Lower lobe of right lung (tissue), 2 donors: ENCODE data around the gene CABP5. TPM values are rescaled to one million over a fixed set of nuclear protein-coding genes. Genes with fewer than 3 reads are reported as not detected.

Experiments
- ATAC-seq, 2 donors: fragments of 200-7000 bp; cut with Tn5 transposase; one replicate each; pipeline ENCODE4 v1.9.1; 2020 to 2022; ENCODE audit warnings: mild to moderate bottlenecking in 2 of 2, moderate library complexity in 2 of 2
- DNase-seq: peaks from one replicate; pipeline ENCODE4 v3.0.0-alpha.2; 2020
- H3K27ac ChIP-seq: fragments of 200-600 bp; one replicate; pipeline ENCODE4 v1.8.0; 2022
- H3K27me3 ChIP-seq: fragments of 200-600 bp; one replicate; pipeline ENCODE4 v1.8.0; 2022; ENCODE audit warnings: low read depth
- H3K36me3 ChIP-seq: fragments of 200-600 bp; one replicate; pipeline ENCODE4 v1.8.0; 2022; ENCODE audit warnings: mild to moderate bottlenecking
- H3K4me1 ChIP-seq: fragments of 200-600 bp; one replicate; pipeline ENCODE4 v1.8.0; 2022
- H3K4me3 ChIP-seq: fragments of 200-600 bp; one replicate; pipeline ENCODE4 v1.8.0; 2022; ENCODE audit warnings: mild to moderate bottlenecking
- H3K9me3 ChIP-seq: fragments of 200-600 bp; one replicate; pipeline ENCODE4 v1.8.0; 2022
- CTCF ChIP-seq: fragments of 200-600 bp; IDR thresholded peaks from one replicate; pipeline ENCODE4 v1.8.0; 2022; ENCODE audit warnings: antibody characterized with exemption, mild to moderate bottlenecking
- intact Hi-C: fragments of 100-400 bp; cut with DNase I; formaldehyde crosslinking; loops from one replicate; pipeline ENCODE4 v1.11.0; 2022
- total RNA-seq: library from RNA; stranded (reverse); fragmentation: NEBNext Ultra II Directional; extraction: Animal tissue kit (Norgen Biotek cat#: 25700); gene quantifications from one replicate; pipeline ENCODE4 v1.2.1, GENCODE V29; 2021
- donor health status: DM: no; HTN: yes; CAD: no; lungs with severe emphysema.

Gene CABP5
- total RNA-seq, 1 donor from 2014 or later: not detected

- Histone ChIP-seq H3K4me3 (no peak overlapping the region), H3K27me3 (peaks cover 12% of the 10 kb centered on the region), H3K27ac (no peak overlapping the region), H3K4me1 (no peaks in the 10 kb centered on the region), H3K9me3 (no peaks in the 10 kb centered on the region), H3K36me3 (no peaks in the 10 kb centered on the region)
- TF ChIP-seq CTCF: no peak
- DNase-seq (no peak), ATAC-seq (no peak)
- intact Hi-C loops: no loop called here
Measured at GRCh38 chr19:48041877-48042580, 1.9 kb downstream of the CABP5 start.

GRCh38 chr19:48036765-48037164 is 7.1 kb downstream of the CABP5 start:
- no peaks in the 10 kb centered on the region for H3K36me3 ChIP-seq
- ATAC-seq (no peak), DNase-seq (no peak)
- no peak overlapping the region for H3K27ac ChIP-seq
- intact Hi-C loops: no loop called here
- no peak for TF ChIP-seq CTCF
- no peak overlapping the region for H3K4me3 ChIP-seq
- H3K27me3 ChIP-seq: peaks cover 8% of the 10 kb centered on the region
- no peaks in the 10 kb centered on the region for H3K4me1 ChIP-seq
- peaks cover 5% of the 10 kb centered on the region for H3K9me3 ChIP-seq

- no peak overlapping the region for H3K4me3 ChIP-seq
- peaks cover 5% of the 10 kb centered on the region for H3K9me3 ChIP-seq
- DNase-seq (no peak), ATAC-seq (no peak)
- TF ChIP-seq CTCF: no peak
- H3K27ac ChIP-seq: no peak overlapping the region
- intact Hi-C loops: no loop called here
- no peaks in the 10 kb centered on the region for H3K36me3 ChIP-seq
- H3K27me3 ChIP-seq: peaks cover 9% of the 10 kb centered on the region
- no peaks in the 10 kb centered on the region for H3K4me1 ChIP-seq
Measured at GRCh38 chr19:48033604-48034003, 10.3 kb downstream of the CABP5 start.

GRCh38 chr19:48030073-48030472 is 13.8 kb downstream of the CABP5 start:
- Histone ChIP-seq H3K27me3 (peaks cover 9% of the 10 kb centered on the region), H3K4me1 (no peaks in the 10 kb centered on the region), H3K27ac (no peak overlapping the region), H3K4me3 (no peak overlapping the region), H3K36me3 (no peaks in the 10 kb centered on the region), H3K9me3 (no peaks in the 10 kb centered on the region)
- no peak for ATAC-seq
- intact Hi-C loops: no loop called here
- no peak for TF ChIP-seq CTCF
- no peak for DNase-seq

- H3K4me3 ChIP-seq: no peak overlapping the region
- peaks cover 9% of the 10 kb centered on the region for H3K27me3 ChIP-seq
- DNase-seq (no peak), ATAC-seq (no peak)
- no peak overlapping the region for H3K27ac ChIP-seq
- no peaks in the 10 kb centered on the region for H3K36me3 ChIP-seq
- H3K4me1 ChIP-seq: no peaks in the 10 kb centered on the region
- intact Hi-C loops: no loop called here
- H3K9me3 ChIP-seq: no peaks in the 10 kb centered on the region
- TF ChIP-seq CTCF: no peak
Measured at GRCh38 chr19:48029431-48029830, 14.4 kb downstream of the CABP5 start.
